Subcutaneous adipose tissue (tissue), 4 donors: ENCODE data around the gene NPC2. TPM values are rescaled to one million over a fixed set of nuclear protein-coding genes. Genes with fewer than 3 reads are reported as not detected.

ENCODE experiments used
- total RNA-seq, 4 donors: library from RNA; depleted of rRNA; stranded (reverse); fragments of >200 nt; gene quantifications; one replicate each; pipeline ENCODE4 v1.1.0, GENCODE V29; 2016
- TF ChIP-seq, protein P1 (sequence below): fragments of 450-650 bp; IDR thresholded peaks from one replicate; pipeline ENCODE4 v1.5.1; 2016; ENCODE audit warnings: low read depth, mild to moderate bottlenecking, control low read depth, antibody characterized with exemption, moderate library complexity

NPC2 gene
- total RNA-seq, 4 donors from 2014 or later = 207 to 1,333 (median 451) TPM

DNA sequence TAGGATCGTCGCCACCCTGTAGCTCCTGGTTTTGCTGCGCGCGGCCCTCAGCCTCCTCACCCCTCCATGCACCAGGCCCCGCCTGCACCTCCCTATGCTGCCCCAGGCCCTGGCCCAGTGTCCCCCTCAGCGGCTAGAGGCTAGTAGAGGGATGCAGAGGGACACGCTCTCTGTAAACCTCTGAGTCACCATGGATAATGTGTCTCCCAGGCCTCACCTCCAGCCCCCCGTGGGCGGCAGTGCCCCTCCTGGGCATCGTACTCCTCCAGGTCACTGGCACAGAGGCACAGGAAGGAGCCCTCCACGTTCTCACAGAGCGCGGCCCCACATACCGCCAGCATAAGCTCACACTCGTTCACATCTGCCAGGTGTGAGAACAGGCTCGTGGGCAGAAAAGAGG, 12.7 kb upstream of the NPC2 start:
- TF ChIP-seq, protein P1, sequence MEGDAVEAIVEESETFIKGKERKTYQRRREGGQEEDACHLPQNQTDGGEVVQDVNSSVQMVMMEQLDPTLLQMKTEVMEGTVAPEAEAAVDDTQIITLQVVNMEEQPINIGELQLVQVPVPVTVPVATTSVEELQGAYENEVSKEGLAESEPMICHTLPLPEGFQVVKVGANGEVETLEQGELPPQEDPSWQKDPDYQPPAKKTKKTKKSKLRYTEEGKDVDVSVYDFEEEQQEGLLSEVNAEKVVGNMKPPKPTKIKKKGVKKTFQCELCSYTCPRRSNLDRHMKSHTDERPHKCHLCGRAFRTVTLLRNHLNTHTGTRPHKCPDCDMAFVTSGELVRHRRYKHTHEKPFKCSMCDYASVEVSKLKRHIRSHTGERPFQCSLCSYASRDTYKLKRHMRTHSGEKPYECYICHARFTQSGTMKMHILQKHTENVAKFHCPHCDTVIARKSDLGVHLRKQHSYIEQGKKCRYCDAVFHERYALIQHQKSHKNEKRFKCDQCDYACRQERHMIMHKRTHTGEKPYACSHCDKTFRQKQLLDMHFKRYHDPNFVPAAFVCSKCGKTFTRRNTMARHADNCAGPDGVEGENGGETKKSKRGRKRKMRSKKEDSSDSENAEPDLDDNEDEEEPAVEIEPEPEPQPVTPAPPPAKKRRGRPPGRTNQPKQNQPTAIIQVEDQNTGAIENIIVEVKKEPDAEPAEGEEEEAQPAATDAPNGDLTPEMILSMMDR = no peak

DNA sequence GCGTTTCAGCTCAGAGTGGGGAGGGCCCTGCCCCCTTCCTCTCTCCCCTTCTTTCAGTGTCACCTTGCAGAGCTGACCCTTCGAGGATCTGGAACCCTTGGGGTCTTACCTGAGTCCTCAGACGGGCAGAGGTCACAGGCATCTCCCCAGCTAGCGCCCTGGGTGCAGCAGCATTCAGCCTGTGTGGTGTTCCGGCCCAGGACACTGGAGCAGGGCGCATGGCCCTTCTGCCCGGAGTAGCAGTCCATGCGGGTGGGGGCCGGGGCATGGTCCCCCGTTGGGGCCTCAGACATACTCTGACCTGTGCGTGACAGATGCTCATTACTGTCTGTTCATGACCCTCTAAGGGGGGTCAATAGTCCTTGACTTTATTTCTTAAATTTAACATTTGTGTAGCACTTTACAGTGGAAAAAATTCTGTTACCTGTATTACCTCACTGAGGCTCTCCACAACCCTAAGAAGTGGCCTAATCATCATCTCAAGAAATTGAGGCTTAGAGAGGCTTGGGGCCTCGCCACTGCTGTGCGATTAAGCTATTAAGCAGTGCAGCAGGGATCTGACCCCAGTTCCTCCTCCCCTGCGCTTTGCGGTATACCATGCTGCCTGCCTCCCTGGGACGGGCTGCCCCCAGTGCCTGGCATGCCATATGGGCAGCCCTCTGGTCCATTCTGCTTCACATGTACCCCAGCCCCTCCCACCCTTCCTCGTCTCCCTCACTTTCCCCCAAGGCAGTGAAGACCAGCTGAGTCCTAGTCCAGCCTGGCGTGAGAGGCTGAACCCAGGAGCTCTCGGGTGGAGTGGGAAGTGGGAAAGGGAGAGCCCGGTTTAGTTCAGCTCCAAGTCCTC, 12.0 kb upstream of the NPC2 start:
- TF ChIP-seq, protein P1 = no peak

DNA sequence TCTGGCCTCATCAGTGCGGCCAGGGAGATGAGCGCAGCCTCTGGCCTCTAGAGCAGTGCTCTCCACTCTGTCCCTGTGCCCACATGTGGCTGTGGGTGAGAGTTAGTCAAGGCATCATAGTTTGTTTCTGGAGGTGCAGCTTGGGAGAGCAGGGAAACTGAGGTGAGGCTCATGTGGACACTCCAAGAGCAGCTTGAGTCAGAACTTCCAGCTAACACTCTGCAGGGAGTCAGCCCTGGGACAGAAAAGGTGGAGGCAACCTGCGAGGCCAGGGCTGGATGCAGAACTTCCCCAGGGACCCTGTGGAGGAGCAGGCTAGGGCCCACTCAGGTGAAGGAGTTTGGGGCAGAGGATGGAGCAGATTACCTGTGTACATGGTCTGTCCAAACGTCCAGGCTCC, 11.3 kb upstream of the NPC2 start:
- TF ChIP-seq, protein P1 = no peak

DNA sequence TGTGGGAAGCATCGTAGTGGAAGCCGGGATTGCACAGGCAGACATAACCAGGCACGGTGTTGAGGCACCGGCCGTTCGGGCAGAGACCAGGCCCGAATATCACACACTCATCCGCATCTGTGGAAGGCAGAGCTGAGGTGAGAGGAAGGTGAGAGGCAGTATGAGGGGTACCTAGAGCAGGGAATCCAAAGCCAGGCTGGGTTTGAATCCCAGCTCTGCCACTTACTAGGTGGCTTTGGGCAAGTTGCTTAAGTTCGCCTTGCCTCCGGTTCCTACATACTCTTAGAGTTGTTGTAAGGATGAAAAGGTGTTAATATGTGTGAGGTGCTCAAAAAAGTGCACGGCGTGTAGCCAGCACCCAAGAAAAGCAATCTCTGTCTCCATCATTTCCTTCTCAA, 10.8 kb upstream of the NPC2 start:
- TF ChIP-seq, protein P1 = no peak

DNA sequence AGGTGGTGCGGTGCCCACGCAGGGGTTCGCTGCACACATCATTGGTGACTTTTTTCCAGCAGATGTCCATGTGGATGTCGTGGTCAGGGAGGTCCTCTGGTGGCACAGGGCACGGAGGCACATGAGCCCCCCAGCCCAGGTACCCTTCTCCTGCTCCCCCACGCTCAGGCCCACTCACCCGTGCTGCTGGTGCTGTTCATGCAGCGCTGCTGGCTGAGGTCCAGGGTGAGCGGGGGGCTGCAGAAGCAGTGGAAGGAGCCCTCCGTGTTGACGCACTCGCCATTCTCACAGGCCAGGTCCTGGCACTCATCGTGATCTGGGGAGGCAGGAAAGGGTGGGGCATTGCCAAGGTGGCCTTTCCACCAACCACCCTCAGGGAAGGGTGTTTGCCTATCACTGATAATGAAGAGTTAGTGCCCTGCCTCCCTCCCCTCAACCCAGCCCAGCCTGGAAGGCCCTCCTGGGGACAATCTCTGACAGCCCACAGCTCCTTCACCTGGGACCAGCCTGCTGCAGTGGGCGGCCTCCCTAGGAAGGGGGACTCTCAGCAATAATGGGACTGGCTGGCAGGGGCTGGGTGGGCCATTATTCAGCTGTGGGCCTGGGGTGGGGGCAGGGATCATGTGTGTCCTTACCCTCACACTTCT, 10.3 kb upstream of the NPC2 start:
- TF ChIP-seq, protein P1 = no peak

DNA sequence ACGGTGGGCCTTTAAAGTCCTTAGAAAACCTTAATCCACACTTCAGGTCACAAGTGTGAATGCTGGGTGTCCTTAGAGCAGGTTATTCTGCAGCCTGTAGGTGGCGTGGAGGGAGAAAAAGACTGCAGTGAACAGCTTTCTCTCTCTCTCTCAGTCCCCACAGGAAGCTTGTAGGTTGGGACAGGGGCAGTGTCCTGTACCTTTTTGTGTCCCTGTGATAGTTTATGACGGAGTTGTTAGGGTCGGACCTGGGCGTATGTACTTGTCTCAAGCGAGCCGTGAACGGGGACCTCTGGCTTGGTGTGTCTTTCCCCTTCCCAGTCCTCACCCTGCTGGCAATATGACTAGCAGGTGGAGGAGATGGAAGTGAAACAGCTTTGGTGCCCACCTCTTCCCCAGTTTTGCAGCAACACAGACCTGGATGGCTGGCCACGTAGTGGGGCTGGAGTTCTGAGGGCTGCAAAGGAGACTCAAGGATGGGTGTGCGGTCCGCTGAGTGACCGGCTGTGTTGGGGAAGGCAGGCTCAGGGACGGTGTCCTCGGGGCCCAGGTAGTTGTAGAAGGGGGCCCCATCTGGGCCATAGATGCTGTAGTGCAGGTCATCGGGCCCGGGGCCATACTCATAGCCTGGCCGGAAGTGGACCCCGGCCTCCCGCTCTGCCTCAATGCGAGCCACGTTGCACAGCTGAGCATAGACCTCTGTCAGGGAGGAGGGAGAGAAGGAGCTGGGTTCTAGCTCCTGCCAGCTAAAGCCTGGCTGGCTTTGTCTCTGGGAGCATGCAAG, 9.3 kb upstream of the NPC2 start:
- TF ChIP-seq, protein P1 = no peak

DNA sequence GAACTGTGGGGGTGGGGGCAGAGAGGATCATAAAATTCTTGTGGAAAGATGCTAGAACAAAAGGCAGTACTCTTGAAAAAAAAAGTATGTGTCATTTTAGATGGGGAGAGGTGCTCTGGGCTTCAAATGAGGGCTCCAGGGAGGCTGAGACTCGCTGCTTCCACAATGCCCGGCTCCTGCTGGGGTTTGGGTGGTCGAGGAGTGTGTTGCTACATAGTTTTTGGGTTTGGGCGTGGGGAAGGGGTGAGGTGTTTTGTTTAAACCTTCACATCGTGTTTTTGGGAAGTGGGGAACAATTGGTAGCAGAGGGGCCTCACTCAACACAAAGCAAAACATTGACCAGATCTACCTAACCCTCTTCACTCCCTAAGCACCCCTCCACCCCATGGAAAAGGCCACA, 8.6 kb upstream of the NPC2 start:
- TF ChIP-seq, protein P1 = no peak
